Amygdala (tissue), 56 donors: ENCODE measurements around the gene ERN2.
"Not testable (repeated sequence)": the region's sequence is repeated elsewhere in the genome, so short reads cannot be mapped to it uniquely, and the experiment has no call there.

Source experiments
- DNase-seq, 56 donors: peaks; one replicate each; lab custom pipeline; 2025; lab: John Stamatoyannopoulos, UW

The ERN2 gene

DNA sequence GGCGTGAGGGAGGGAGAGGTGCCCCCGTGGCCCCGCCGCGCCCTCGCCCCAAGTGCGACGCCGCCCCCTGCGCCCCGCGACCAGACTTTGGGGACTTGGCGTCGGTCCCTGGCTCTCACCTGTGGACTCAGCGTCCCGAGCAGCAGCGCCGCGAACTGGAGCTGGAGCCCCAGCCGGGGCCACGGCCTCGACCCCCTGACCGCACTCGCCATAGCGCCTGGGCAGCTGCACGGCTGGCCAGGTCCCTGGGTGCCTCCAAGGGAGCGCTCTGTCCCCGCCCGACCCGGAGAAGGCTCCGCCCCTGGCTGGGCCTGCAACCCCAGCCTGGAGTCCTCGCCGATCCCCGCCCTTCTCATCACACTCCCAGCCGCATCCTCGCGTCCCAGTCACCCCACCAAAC is at the start of gene ERN2:
ERN2 (minus strand) TSS at position 247 of the 400 bp plus-strand sequence; CDS start at position 212, 35 bp downstream.
- DNase-seq = no peak

DNA sequence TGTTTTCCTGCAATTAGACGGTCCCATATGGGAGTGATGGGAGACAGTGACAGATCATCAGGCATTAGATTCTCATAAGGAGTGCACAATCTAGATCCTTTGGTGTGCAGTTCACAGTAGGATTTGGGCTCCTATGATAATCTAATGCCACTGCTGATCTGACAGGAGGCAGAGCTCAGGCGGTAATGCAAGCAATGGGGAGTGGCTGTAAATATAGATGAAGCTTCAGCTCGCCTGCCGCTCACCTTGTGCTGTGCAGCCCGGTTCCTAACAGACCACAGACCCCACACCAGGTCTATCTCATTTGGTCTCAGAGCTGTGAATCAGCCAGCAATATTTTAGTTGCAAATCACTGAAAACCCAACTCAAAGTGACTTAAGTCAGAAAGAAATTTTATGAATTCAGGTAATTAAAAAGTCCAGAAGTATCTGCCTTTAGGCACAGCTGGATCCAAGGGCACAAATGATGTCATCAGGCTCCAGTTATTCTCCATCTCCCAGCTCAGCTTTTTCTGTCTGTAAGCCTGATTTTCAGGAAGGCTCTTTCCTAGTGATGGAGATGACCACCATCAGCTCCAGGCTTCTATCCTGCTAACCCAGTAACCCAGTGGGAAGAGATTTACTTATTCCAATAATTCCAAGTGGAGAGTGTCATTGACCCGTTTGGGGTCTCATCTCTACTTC is 45.1 kb upstream of the ERN2 start:
- no peak for DNase-seq

DNA sequence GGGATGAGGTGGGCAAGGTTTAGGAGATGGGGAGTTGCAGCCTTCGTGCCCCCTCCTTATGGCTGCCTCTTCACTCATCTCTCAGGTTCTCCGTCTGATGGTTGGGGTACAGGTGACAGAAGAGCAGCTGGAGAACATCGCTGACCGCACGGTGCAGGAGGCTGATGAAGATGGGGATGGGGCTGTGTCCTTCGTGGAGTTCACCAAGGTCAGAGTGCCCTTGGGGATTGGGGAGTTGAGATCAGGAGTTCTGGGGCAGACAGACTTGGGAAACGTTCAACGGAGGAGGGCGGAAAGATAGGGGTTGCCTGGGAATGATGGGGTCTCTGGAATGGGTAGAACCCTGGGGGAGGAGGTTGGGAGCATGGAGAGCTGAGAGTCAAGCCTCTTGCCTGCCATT is 44.1 kb upstream of the ERN2 start:
- no peak for DNase-seq

DNA sequence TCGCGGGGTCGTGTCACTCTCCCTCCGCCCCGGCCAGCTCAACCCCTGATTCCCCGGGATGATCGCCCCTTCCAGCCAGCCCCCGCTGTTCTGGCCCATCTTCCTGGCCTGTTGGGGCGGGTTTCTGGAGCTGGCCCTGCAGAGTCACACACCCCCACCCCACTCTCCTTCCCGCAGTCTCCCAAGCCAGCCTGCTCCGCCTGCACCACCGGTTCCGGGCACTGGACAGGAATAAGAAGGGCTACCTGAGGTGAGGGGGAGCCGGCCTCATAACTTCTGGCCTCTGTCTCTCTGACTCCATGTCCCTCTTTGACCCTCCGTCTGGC is 42.4 kb upstream of the ERN2 start:
- DNase-seq = no peak

DNA sequence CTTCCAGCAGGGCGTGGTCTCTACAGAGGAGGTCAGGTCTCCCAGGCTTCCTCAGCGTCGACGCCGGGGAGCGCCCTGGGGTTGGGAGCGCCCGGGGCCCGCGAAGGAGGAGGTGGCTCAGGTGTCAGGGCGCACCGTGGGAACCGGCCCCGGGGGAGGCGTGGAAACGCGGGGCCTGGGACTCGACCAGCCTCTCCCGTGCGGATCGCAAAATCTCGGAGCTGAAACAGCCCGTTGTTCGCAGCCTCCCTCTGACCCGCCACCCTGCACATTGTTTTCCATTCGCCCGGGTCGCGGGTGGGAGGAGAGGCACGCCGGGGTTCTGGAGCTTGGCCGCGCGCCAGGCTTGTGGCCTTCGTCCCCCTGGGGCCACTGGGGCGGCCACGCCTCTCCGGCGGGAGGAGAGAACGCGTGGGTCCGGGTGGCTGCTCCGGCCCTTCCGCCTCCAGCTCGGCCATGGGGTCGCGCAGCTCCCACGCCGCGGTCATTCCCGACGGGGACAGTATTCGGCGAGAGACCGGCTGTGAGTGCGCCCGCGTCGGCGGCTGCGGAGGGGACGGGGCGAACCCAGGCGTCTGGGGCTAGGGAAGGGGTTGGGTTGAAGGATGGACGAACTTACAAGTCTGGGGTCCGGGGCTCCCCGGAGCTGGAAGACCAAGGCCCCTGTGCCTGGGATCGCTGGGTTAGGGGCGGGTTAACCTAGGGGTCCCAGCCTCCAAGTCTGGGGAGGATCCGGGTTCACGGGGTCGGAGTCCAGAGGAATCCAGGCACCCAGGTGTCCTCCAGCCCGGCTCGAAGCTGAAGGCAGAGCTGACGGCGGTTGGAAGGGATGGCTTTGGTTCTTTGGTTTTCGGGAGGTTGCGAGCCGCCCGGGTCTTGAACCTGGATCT is 41.8 kb upstream of the ERN2 start, which contains the start of gene CHP2:
CHP2 (plus strand) TSS at position 433 of the 890 bp plus-strand sequence; CDS start at position 457, 24 bp downstream.
- peak in 4 of 56 donors; percentile 1 to 35 (median 4) for DNase-seq

DNA sequence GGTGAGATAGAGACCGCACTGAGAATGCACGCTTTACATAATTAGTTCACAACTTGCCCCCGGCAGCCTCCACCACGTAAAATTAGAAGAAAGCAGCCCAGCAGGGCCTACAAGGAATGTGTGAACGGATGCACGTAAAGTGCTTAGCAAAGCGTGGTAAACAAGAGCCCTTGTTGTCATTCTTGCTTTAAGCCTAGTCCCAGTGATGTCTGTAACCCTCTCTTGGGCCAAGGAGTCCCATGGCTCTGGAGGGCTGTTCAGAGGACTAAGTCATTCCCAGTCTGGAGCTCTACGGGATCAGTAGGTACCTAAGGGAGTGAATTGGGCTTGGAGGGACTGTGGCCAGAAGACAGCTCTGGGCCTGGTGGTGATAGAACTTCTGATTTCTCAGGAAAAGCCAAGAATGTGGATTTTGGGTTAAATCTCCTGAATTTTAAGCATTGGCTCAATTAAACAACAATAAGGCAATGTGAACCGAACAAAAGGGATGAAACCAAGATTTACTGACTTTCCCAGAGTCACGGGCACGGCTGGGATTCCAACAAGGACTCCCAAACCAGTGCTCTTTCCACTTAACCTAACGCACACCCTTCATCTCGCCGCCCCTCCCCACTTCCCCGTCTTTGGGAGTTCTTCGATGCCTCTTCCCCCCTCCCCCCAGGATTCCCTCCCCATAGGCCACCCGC is 41.0 kb upstream of the ERN2 start:
- DNase-seq = no peak

DNA sequence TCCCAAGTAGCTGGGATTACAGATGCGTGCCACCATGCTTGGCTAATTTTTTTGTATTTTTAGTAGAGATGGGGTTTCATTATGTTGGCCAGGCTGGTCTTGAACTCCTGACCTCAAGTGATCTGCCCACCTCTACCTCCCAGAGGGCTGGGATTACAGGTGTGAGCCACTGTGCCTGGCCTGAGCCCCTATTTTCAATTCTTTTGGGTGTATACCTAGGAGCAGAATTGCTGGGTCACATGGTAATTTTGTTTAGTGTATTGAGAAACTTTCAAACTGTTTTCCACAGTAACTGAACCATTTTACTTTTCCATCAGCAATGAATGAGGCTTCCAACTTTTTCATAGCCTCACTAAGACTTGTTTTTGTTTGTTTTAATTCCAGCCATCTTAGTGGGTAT is 38.0 kb upstream of the ERN2 start:
- not testable (repeated sequence) for DNase-seq

DNA sequence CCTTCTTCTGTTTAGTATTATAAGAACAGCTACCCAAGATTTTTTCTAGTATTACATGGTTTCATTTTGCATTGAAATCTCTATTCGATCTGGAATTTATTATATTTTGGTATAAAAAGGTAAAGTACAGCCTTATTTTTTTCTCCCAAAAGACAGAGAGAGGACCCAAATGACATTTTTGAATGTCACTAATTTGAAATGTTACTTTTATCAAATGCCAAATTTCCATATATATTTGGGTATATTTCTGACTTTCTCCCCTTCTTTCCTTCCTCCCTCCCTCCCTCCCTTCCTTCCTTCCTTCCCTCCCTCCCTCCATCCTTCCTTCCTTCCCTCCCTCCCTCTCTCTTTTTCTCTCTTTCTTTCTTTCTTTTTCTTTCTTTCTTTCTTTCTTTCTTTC is 35.6 kb upstream of the ERN2 start:
- DNase-seq = no peak

DNA sequence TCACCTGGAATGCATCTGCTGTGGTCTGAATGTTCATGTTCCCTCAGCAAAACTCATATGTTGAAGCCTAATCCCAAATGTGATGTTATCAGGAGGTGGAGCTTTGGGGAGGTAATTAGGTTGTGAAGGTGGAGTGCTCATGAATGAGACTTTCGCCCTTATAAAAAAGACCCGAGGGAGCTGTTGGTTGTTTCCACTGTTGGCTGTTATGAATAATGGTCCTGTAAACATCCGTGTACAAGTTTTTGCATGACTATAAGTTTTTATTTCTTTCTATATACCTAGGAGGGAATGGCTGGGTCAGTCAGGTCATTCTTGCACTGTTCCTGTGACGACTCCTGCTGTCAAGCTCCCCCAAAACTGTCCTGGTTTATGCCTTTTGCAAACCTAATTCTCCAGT is 32.2 kb upstream of the ERN2 start:
- no peak for DNase-seq

DNA sequence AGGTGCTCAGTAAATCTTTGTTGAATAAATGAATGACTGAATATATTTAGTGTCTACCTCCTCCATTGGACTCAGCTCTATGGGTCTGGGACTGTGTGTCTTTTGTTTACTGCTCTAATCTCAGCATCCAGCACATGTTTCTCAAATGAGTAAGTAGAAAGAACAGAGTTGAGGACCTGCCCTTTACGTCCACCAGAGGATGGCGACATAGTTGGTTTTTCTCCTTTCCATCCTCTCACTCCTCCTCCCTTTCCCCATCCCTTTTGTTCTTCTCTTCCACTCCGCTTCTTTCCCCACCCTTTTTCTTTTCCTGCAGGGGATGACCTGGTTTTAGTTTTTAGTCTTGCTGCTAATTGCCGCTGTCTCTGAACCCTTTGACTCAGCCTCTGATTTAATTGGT is 29.7 kb upstream of the ERN2 start:
- no peak for DNase-seq

DNA sequence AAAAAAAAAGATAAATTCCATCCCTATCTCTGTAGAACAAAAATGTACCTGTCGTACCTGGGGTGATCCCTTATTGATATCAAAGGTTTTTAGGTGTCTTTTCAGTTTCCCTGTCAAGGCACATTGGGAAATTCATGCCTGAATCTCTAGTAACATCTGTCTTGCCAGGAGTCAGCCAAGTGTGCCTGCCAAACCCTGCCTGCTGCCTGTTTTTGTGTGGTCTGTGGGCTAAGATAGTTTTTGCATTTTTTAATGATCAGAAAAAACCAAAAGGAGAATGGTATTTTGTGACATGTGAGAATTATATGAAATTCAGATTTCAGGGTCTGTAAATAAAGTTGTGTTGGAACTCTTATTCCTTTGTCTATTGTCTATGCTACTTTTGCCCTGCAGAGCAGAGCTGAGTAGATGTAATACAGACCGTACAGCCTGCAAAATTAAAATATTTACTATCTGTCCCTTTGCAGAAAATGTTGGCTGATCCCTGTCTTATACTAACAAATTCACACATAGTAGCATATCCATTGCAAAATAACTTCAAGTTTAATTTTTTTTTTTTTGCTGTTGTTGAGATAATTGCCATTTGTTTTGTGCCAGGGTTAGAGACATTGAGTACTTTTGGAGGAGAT is 28.8 kb upstream of the ERN2 start:
- DNase-seq = no peak

DNA sequence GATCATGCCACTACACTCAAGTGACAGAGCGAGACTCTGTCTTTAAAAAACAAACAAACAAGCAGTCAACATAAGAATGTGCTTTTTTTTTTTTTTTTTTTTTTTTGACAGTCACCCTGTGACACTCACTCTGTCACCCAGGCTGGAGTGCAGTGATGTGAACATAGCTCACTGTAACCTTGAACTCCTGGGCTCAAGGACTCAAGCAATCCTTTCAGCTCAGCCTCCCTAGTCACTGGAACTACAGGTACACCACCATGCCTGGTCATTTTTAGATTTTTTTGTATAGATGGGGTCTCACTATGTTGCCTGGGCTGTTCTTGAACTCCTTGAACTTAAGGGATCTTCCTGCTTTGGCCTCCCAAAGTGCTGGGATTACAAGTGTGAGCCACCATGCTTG is 26.5 kb upstream of the ERN2 start:
- no peak for DNase-seq

DNA sequence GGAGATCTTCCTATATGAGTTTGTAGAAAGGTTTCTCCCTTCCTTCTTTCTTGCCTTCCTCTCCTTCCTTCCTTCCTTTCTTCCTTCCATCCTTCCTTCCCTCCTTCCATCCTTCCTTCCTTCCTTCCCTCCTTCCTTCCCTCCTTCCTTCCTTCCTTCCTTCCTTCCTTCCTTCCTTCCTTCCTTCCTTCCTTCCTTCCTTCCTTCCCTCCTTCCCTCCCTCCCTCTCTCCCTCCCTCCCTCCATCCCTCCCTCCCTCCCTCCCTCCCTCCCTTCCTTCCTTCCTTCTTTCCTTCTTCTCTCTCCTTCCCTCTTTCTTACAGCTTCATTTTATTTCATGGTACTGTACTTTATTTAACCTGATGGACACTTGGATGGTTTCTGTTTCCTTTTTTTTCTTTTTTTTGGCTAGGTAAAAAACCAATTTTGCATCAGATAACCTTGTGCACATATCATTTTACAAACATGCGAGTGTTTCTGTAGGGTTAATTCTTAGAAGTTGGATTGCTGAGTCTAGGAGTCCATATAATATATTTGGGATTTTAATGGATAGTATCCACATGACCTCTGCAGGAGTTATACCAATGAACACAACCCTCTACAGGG is 24.5 kb upstream of the ERN2 start:
- not testable (repeated sequence) for DNase-seq

DNA sequence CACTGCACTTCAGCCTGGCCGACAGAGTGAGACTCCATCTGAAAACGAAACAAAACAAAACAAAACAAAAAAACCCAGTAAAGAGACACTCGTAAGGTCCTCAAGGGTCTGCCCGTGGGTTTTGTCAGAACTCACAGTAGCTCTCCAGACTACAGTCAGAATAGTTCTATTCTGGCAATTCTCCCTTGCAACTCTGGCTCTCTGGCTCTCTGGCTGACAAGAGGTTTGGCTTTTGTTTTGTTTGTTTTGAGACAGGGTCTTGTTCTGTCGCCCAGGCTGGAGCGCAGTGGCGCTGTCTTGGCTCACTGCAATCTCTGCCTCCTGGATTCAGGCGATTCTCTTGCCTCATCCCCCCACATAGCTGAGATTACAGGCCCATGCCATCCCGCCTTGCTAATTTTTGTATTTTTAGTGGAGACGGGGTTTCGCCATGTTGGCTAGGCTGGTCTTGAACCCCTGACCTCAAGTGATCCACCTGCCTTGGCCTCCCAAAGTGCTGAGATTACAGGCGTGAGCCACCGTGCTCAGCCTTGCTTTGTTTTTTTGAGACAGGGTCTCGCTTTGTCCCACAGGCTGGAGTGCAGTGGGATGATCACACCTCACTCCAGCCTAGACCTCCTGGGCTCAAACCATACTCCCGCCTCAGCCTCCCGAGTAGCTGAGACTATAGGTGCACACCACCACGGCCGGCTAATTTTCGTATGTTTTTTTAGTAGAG is 21.3 kb upstream of the ERN2 start:
- no peak for DNase-seq

DNA sequence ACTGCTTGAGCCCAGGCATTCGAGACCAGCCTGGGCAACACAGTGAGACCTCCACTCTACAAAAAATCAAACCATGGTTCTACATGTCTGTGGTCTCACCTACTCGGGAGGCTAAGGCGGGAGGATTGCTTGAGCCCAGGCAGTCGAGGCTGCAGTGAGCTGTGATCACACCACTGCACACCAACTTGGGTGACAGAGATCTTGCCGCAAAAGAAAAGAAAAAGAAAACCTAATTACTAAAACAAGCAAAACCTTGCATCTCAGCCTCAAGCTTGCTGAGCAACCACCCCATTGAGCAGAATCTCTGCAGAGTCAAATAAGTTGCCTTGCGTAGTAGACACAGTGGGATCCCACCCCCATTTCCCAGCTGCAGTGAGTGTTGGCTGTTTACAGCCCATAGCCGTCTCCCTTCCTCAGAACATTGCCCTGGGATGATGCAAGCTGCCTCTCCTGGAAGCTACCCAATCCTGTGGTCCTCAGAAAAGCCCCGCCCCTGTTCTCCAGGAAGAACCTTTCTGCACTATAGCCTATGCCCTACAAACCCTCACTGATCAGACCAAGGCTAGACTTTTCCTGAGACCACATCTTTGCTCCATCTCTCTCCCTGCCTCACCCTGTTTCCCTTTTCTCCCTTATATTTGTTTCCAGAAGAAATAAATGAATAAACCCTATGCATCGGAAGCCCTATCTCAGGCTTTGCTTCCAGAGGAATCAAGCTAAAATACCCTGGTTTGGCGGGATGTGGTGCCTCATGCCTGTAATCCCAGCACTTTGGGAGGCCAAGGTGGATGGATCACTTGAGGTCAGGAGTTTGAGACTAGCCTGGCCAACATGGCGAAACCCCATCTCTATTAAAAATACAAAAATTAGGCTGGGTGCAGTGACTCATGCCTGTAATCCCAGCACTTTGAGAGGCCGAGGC is 16.7 kb upstream of the ERN2 start:
- DNase-seq = no peak

DNA sequence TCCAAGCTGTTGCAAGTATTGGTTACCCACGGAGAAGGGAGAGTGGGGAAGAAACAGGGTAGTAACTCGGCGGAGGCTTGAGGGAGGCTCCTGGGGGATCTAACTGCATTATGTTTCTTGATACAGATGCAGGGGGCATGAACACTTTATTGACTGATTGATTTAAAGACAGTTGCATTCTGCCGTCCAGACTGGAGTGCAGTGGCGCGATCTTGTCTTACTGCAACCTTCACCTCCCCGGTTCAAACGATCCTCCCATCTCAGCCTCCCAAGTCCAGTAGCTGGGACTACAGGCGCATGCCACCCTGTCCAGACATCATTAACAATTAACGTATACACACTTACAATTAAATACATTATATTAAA is 15.1 kb upstream of the ERN2 start:
- no peak for DNase-seq

DNA sequence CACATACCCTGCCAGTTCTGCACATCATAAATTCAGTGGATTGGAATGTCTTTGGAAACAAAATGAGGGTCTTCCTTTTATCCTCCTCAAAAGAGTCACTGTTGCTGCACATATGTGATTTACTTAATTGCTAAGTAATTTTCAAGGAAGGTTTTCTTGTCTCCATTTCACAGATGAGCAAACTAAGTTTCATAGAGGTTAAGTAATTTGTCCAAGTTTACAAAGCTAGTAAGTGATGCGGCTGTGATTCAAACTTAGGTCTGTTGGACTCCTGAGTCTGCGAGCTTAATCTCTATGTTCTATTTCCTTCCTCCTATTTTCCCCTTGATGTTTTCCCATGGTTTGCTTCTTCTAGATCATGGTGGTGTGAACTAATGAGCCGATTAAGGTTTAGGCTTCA is 13.7 kb upstream of the ERN2 start:
- DNase-seq = no peak

DNA sequence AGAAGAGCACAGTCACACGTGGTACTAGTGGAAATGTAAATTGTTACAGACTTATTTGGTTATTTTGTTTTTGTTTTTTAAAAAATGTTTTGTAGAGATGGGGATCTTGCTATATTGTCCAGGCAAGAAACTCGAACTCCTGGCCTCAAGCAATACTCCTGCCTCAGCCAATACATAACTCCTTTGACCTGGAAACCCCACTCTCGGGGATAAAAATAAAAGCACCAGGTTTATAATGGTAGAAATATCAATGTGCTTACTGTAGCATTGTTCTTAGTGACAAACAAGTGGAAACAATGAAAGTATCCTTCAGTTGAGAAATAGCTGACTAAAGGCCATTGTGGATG is 11.7 kb upstream of the ERN2 start:
- no peak for DNase-seq
